Tibial artery (tissue), 4 donors: ENCODE measurements around the gene TBC1D1.

Source experiments
- DNase-seq, 2 donors: peaks; one replicate each; pipeline ENCODE4 v3.0.0-alpha.2; 2019
- H3K27ac ChIP-seq, 2 donors: fragments of 200-600 bp; sonication (generic) in 1 of 2; 1 replicate in 1 of 2; 2 replicates in 1 of 2; pipeline ENCODE4 v1.5.1; 2018 to 2019; ENCODE audit warnings: mild to moderate bottlenecking in 1 of 2
- H3K27me3 ChIP-seq, 2 donors: fragments of 200-600 bp; sonication (generic) in 1 of 2; one replicate each; pipeline versions ENCODE4 v1.5.1 to v1.6.0; 2016 to 2019
- H3K36me3 ChIP-seq, 3 donors: fragments of 200-600 bp; sonication (generic) in 2 of 3; one replicate each; pipeline ENCODE4 v1.5.1; 2016 to 2019; ENCODE audit warnings: mild to moderate bottlenecking in 2 of 3
- H3K4me1 ChIP-seq, 4 donors: fragments of 200-600 bp; sonication (generic) in 2 of 4; 1 replicate in 3 of 4; 2 replicates in 1 of 4; pipeline ENCODE4 v1.5.1; 2016 to 2019
- H3K4me3 ChIP-seq, 2 donors: fragments of 200-600 bp; sonication (generic) in 1 of 2; 1 replicate in 1 of 2; 2 replicates in 1 of 2; pipeline ENCODE4 v1.5.1; 2018 to 2019; ENCODE audit warnings: mild to moderate bottlenecking in 2 of 2
- H3K9me3 ChIP-seq, 3 donors: fragments of 200-600 bp; sonication (generic) in 1 of 3; one replicate each; pipeline ENCODE4 v1.5.1; 2016 to 2019
- intact Hi-C: fragments of 100-400 bp; cut with DNase I; formaldehyde crosslinking; loops from one replicate; pipeline ENCODE4 v1.15.0; 2023; ENCODE audit warnings: low total_unique reads
- TF ChIP-seq, protein P1 (sequence below), 2 experiments: fragments of 200-600 bp in 1 of 2; fragments of 450-650 bp in 1 of 2; IDR thresholded peaks; one replicate each; pipeline ENCODE4 v1.5.1; 2017 to 2019; ENCODE audit warnings: antibody characterized with exemption in 2 of 2, mild to moderate bottlenecking in 1 of 2, moderate library complexity in 1 of 2

Gene TBC1D1

DNA sequence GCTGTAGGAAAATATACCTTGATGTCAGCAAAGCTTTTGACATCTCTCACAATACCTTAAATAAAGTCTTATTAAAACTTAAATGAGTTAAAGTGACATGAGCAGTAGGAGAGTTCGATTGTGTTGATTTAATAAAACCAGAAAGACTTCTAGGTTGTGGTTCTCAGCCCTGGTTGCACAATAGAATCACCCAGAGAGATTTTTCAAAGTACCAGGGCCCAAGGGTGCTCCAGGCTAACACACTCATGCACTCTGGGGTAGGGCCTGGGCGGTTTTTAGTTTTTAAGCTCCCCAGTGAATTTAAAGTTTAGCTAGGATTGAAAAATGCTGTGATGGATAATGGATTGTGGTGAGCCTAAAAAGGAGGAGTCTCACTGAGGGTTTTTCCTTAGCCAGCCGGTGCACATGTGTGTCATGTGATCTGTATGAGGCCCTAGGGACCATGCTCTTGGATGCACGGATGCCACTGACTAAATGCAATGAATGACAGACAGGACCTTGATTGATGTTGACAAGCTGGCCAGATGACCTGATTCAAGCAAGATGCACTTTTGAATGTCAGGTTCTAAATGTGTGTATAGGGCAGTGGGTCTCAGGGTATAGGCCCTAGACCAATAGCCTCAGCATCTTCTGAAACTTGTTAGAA is 254.3 kb downstream of the TBC1D1 start:
- Histone ChIP-seq H3K4me1 (peaks cover 0 to 4% (median 1%) of the 10 kb centered on the region in 4 donors), H3K9me3 (no peaks in the 10 kb centered on the region), H3K36me3 (peaks cover 6 to 11% (median 7%) of the 10 kb centered on the region in 3 donors), H3K4me3 (no peak overlapping the region), H3K27me3 (no peaks in the 10 kb centered on the region), H3K27ac (no peak overlapping the region)
- TF ChIP-seq, protein P1, sequence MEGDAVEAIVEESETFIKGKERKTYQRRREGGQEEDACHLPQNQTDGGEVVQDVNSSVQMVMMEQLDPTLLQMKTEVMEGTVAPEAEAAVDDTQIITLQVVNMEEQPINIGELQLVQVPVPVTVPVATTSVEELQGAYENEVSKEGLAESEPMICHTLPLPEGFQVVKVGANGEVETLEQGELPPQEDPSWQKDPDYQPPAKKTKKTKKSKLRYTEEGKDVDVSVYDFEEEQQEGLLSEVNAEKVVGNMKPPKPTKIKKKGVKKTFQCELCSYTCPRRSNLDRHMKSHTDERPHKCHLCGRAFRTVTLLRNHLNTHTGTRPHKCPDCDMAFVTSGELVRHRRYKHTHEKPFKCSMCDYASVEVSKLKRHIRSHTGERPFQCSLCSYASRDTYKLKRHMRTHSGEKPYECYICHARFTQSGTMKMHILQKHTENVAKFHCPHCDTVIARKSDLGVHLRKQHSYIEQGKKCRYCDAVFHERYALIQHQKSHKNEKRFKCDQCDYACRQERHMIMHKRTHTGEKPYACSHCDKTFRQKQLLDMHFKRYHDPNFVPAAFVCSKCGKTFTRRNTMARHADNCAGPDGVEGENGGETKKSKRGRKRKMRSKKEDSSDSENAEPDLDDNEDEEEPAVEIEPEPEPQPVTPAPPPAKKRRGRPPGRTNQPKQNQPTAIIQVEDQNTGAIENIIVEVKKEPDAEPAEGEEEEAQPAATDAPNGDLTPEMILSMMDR (IDR thresholded peaks at IDR 0.05) = no peak
- DNase-seq = no peak
- intact Hi-C loops = no loop called here

DNA sequence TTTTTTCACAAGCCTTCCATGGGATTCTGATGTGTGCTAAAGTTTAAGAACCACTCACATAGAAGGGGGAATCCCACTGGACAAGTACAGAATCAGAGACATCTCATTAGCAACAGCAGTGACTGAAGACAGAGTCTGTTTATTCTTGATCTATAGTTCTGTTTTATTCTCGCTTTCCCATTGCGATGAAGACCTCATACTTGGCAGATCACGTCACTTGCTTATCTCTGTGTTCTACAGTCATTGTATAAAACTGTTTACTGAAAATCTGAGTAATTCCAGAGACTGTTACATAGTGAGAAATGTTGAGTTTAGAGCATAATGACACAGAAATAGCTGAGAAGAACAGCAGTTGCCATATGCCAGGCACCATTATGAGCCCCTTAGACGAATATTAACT is 254.9 kb downstream of the TBC1D1 start:
- Histone ChIP-seq H3K27ac (no peak overlapping the region), H3K4me3 (no peak overlapping the region), H3K27me3 (no peaks in the 10 kb centered on the region), H3K4me1 (peaks cover 0 to 10% (median 4%) of the 10 kb centered on the region in 4 donors), H3K9me3 (no peaks in the 10 kb centered on the region), H3K36me3 (peaks cover 1 to 5% (median 1%) of the 10 kb centered on the region in 3 donors)
- intact Hi-C loops = no loop called here
- TF ChIP-seq, protein P1 (IDR thresholded peaks at IDR 0.05) = no peak
- DNase-seq = no peak

DNA sequence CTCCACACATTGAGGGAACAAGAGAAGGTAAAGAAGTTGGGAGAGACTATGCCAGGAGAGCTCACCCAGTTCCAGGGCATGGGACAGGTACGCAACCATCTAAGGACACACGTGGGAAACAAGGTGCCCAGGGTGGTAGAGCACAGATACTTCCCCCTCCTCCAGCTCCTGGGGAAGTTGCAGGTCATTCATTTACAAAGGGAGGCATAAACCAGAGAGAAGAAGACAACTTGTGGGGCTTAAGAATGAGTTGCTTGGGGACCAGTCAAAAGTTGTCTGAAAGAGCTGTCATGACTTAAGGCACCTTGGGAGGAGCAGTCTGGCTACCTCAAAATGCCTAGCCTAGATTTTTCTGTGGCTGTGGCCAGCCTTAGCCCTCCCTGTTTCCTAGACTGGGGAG is 255.5 kb downstream of the TBC1D1 start:
- peaks cover 0 to 10% (median 4%) of the 10 kb centered on the region in 4 donors for H3K4me1 ChIP-seq
- intact Hi-C loops = no loop called here
- no peak for DNase-seq

DNA sequence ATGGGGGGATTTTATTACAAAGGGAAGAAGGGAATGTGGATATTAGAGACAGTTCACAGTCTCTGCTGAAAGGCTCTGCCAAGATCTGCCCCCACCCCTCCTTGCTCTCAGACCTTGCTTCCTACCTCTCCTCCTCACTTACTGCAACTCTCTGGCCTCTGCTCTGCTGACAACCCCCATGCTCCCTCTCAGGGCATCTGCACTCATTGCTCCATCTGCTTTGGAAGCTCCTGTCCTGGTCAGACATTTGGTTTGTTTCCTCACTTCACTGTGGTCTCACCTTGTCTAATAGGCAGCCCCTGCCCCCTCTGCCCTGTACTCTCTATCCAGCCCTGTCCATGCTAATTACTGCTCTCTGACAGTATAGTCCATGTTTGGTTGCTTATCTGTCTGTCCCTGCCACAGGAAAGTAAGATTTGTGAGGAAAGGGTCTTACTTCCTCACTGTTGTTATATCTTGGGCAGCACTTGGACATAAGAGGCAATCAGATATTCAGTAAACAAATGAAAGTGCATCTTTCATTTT is 258.6 kb downstream of the TBC1D1 start:
- H3K27me3 ChIP-seq = no peaks in the 10 kb centered on the region
- intact Hi-C loops = no loop called here
- DNase-seq = no peak
- H3K27ac ChIP-seq = no peak overlapping the region
- no peaks in the 10 kb centered on the region for H3K9me3 ChIP-seq
- H3K4me3 ChIP-seq = no peak overlapping the region
- TF ChIP-seq, protein P1 (IDR thresholded peaks at IDR 0.05) = no peak
- peaks cover 0 to 18% (median 6%) of the 10 kb centered on the region in 4 donors for H3K4me1 ChIP-seq
- H3K36me3 ChIP-seq = no peaks in the 10 kb centered on the region

More for the DNA sequence above, 255.5 kb downstream of the TBC1D1 start:
- peaks cover 0 to 5% (median 0%) of the 10 kb centered on the region in 3 donors for H3K36me3 ChIP-seq
- no peaks in the 10 kb centered on the region for H3K9me3 ChIP-seq
- H3K27me3 ChIP-seq = no peaks in the 10 kb centered on the region
- no peak overlapping the region for H3K27ac ChIP-seq
- no peak overlapping the region for H3K4me3 ChIP-seq
- TF ChIP-seq, protein P1 (IDR thresholded peaks at IDR 0.05) = no peak

DNA sequence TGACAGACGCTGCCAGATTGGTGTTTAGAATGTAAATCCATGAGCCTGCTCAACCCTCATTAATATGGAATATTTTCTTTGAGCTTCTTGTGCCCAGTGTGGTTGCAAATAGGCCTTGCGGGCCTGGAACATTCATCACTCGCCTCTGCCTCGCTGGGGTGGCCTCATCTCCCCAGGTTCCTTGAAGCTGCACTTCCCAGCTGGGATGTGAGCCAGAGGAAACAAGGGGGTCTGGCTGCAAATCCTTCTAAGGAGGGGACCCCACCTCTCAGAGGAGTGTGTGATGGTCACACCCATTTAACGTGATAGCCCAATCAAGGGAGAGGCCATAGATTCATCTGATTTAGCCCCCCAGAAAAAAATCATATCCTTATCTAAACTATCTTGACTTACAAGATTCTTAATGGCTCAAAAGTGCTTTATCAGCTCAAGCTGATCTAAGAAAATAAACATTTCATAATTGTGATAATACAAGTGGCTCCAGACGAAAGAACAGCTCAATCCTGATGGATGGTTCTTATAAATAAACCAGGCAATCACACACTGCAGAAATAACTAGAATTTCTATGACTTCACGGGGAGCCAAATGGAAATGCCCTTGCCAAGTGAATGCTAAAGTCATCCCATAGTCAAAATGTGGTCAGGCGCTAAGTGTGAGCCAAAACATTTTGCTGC is 259.2 kb downstream of the TBC1D1 start:
- Histone ChIP-seq H3K27me3 (no peaks in the 10 kb centered on the region), H3K4me3 (no peak overlapping the region), H3K27ac (no peak overlapping the region), H3K36me3 (no peaks in the 10 kb centered on the region), H3K9me3 (no peaks in the 10 kb centered on the region), H3K4me1 (peaks cover 0 to 23% (median 9%) of the 10 kb centered on the region in 4 donors)
- TF ChIP-seq, protein P1 (IDR thresholded peaks at IDR 0.05) = no peak
- DNase-seq = no peak
- intact Hi-C loops = no loop called here
